Neural cell (in vitro differentiated cells): ENCODE measurements around the gene TEX19. TPM values are rescaled to one million over a fixed set of nuclear protein-coding genes. Genes with fewer than 3 reads are reported as not detected.

Experiments
- H2AFZ ChIP-seq: fragments of 200-600, 300-800 bp; sonication (generic), shearing (Covaris generic); 2 replicates; pipeline ENCODE4 v1.6.0; 2014; ENCODE audit warnings: low read depth, mild to moderate bottlenecking, antibody characterized with exemption, low read length, moderate library complexity
- H3F3A ChIP-seq: fragments of 200-600 bp; shearing (Covaris generic); 2 replicates; pipeline ENCODE4 v1.6.1; 2016; ENCODE audit warnings: mild to moderate bottlenecking, moderate library complexity, mixed read lengths, antibody characterized with exemption, low read length; ENCODE audit not compliant: insufficient read depth, poor library complexity, severe bottlenecking
- H3K27ac ChIP-seq: fragments of 200-600, 300-800 bp; sonication (generic), shearing (Covaris generic); 2 replicates; pipeline ENCODE4 v1.5.1; 2014; ENCODE audit warnings: mild to moderate bottlenecking, low read length, moderate library complexity
- H3K27me3 ChIP-seq: fragments of 300-800, 200-600 bp; sonication (generic), shearing (Covaris generic); 2 replicates; pipeline ENCODE4 v1.6.0; 2014; ENCODE audit warnings: mild to moderate bottlenecking, low read depth, low read length, moderate library complexity; ENCODE audit not compliant: insufficient read depth
- H3K36me3 ChIP-seq: fragments of 300-800, 200-600 bp; sonication (generic), shearing (Covaris generic); 2 replicates; pipeline ENCODE4 v1.5.1; 2014; ENCODE audit warnings: mild to moderate bottlenecking, antibody characterized with exemption, low read length, moderate library complexity; ENCODE audit not compliant: insufficient read depth
- H3K4me2 ChIP-seq: fragments of 300-800, 200-600 bp; sonication (generic), shearing (Covaris generic); 2 replicates; pipeline ENCODE4 v1.6.0; 2014; ENCODE audit warnings: mild to moderate bottlenecking, low read length
- H3K4me3 ChIP-seq: fragments of 300-800, 200-600 bp; sonication (generic), shearing (Covaris generic); 2 replicates; pipeline ENCODE4 v1.5.1; 2014; ENCODE audit warnings: mild to moderate bottlenecking, low read length, moderate library complexity
- H3K79me2 ChIP-seq: fragments of 200-600 bp; shearing (Covaris generic); replicated peaks from 2 replicates; pipeline ENCODE4 v1.6.0; 2014; ENCODE audit warnings: mild to moderate bottlenecking, low read length, moderate library complexity; ENCODE audit not compliant: insufficient read depth
- H3K9ac ChIP-seq: fragments of 300-800, 200-600 bp; sonication (generic), shearing (Covaris generic); 2 replicates; pipeline ENCODE4 v1.6.1; 2016; ENCODE audit warnings: mild to moderate bottlenecking, low read length, mixed read lengths
- H3K9me2 ChIP-seq: fragments of 200-600 bp; shearing (Covaris generic); 2 replicates; pipeline ENCODE4 v1.6.1; 2016; ENCODE audit warnings: mild to moderate bottlenecking, low read length, mixed read lengths; ENCODE audit not compliant: insufficient read depth
- H3K9me3 ChIP-seq: fragments of 200-600, 300-800 bp; sonication (generic), shearing (Covaris generic); 2 replicates; pipeline ENCODE4 v1.6.1; 2016; ENCODE audit warnings: mild to moderate bottlenecking, mixed run types, low read length, moderate library complexity, mixed read lengths
- H4K20me1 ChIP-seq: fragments of 200-600 bp; shearing (Covaris generic); 2 replicates; pipeline ENCODE4 v1.6.1; 2016; ENCODE audit warnings: mild to moderate bottlenecking, mixed run types; ENCODE audit not compliant: insufficient read depth
- CTCF ChIP-seq: fragments of 450-650 bp; IDR thresholded peaks from 2 replicates; pipeline ENCODE4 v1.5.1; 2014; ENCODE audit warnings: antibody characterized with exemption, mild to moderate bottlenecking, moderate library complexity; ENCODE audit not compliant: poor library complexity, severe bottlenecking
- EP300 ChIP-seq: fragments of 450-650 bp; conservative IDR thresholded peaks from 2 replicates; pipeline ENCODE4 v1.6.1; 2014; ENCODE audit warnings: antibody characterized with exemption, mild to moderate bottlenecking, moderate library complexity; ENCODE audit not compliant: poor library complexity, severe bottlenecking
- EZH2 ChIP-seq: fragments of 200-600, 300-800 bp; shearing (Covaris generic), sonication (generic); IDR thresholded peaks from 2 replicates; pipeline ENCODE4 v1.6.1; 2014; ENCODE audit warnings: antibody characterized with exemption, low read length, borderline replicate concordance, mild to moderate bottlenecking; ENCODE audit not compliant: insufficient read depth, poor library complexity, severe bottlenecking
- MXI1 ChIP-seq: fragments of 450-650 bp; conservative IDR thresholded peaks from 2 replicates; pipeline ENCODE4 v1.6.1; 2014; ENCODE audit warnings: antibody characterized with exemption, mild to moderate bottlenecking; ENCODE audit not compliant: poor library complexity, severe bottlenecking
- POLR2AphosphoS5 ChIP-seq: IDR thresholded peaks from 2 replicates; pipeline ENCODE4 v1.6.1; 2012
- RAD21 ChIP-seq: fragments of 450-650 bp; conservative IDR thresholded peaks from 2 replicates; pipeline ENCODE4 v1.6.1; 2014; ENCODE audit warnings: antibody characterized with exemption, mild to moderate bottlenecking, moderate library complexity
- REST ChIP-seq: IDR thresholded peaks from 2 replicates; pipeline ENCODE4 v1.6.1; 2012; ENCODE audit warnings: borderline replicate concordance
- SMC3 ChIP-seq: fragments of 450-650 bp; conservative IDR thresholded peaks from 2 replicates; pipeline ENCODE4 v1.6.1; 2014; ENCODE audit warnings: antibody characterized with exemption, mild to moderate bottlenecking, moderate library complexity; ENCODE audit not compliant: poor library complexity
- TAF1 ChIP-seq: IDR thresholded peaks from 2 replicates; pipeline ENCODE4 v1.6.1; 2012; ENCODE audit warnings: low read depth
- polyA plus RNA-seq: library from polyadenylated mRNA; depleted of rRNA; stranded (reverse); fragments of >200 nt; gene quantifications from 2 replicates; pipeline ENCODE4 v1.2.3, GENCODE V29; 2014

The TEX19 gene
- polyA plus RNA-seq, 1 donor from 2014 or later, result not detected

- Histone ChIP-seq H3K79me2 (no peaks in the 10 kb centered on the region), H2AFZ (no peak overlapping the region), H3K36me3 (no peaks in the 10 kb centered on the region), H3K4me2 (no peak overlapping the region), H4K20me1 (no peaks in the 10 kb centered on the region), H3F3A (no peaks in the 10 kb centered on the region), H3K9ac (no peak overlapping the region), H3K27me3 (peaks cover 4% of the 10 kb centered on the region), H3K27ac (no peak overlapping the region), H3K9me3 (no peaks in the 10 kb centered on the region), H3K9me2 (no peaks in the 10 kb centered on the region), H3K4me3 (no peak overlapping the region)
- TF ChIP-seq MXI1 (no peak), EP300 (no peak), EZH2 (no peak), SMC3 (no peak), TAF1 (no peak), REST (no peak), POLR2AphosphoS5 (no peak), CTCF (no peak), RAD21 (no peak)
These were observed 19.1 kb downstream of the TEX19 start for GRCh38 chr17:82377924-82378740.

- no peaks in the 10 kb centered on the region for H3K9me3 ChIP-seq
- no peaks in the 10 kb centered on the region for H3K9me2 ChIP-seq
- H3K9ac ChIP-seq, result no peak overlapping the region
- no peak overlapping the region for H3K4me2 ChIP-seq
- no peaks in the 10 kb centered on the region for H3K36me3 ChIP-seq
- H3K79me2 ChIP-seq, result no peaks in the 10 kb centered on the region
- H2AFZ ChIP-seq, result no peak overlapping the region
- no peak overlapping the region for H3K4me3 ChIP-seq
- TF ChIP-seq EP300, result no peak
- TF ChIP-seq RAD21, result no peak
- TF ChIP-seq TAF1, result no peak
- TF ChIP-seq REST, result no peak
- TF ChIP-seq POLR2AphosphoS5, result no peak
- TF ChIP-seq SMC3, result no peak
- TF ChIP-seq CTCF, result no peak
- TF ChIP-seq EZH2, result no peak
- H3K27me3 ChIP-seq, result peaks cover 4% of the 10 kb centered on the region
- H3F3A ChIP-seq, result no peaks in the 10 kb centered on the region
- no peak overlapping the region for H3K27ac ChIP-seq
- no peaks in the 10 kb centered on the region for H4K20me1 ChIP-seq
These were observed 19.6 kb downstream of the TEX19 start for GRCh38 chr17:82378741-82379021.
